NT2/D1 (cell line): Measurements from ENCODE around the gene PAQR5.

ENCODE experiments used
- SUZ12 ChIP-seq: IDR thresholded peaks from 2 replicates; pipeline ENCODE4 v1.6.1; 2011; ENCODE audit not compliant: insufficient read length, insufficient read depth; ENCODE audit errors: extremely low read depth
- YY1 ChIP-seq: IDR thresholded peaks from 2 replicates; pipeline ENCODE4 v1.6.1; 2011; ENCODE audit not compliant: insufficient read length, insufficient read depth
- ZNF274 ChIP-seq: IDR thresholded peaks from 2 replicates; pipeline ENCODE4 v1.6.1; 2011; ENCODE audit warnings: mild to moderate bottlenecking, low read depth, low read length

DNA sequence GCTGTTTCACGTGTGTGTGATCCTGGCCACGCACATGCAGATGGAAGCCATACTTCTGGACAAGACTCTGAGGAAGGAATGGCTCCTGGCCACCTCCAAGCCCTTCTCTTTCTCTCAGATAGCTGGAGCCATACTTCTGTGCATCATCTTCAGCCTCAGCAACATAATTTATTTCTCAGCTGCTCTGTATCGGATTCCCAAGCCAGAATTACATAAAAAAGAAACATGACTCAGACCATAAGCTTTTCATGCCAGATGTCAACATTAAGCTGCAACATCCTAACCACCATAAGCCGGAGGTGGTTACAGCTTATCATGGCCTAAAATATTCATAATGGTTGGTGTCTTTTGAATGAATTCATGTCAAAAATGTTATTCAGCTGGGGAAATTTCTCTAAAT, 104.9 kb downstream of the PAQR5 start:
- TF ChIP-seq ZNF274 (no peak), YY1 (no peak), SUZ12 (no peak)
